SK-N-SH (cell line): ENCODE results near the gene ETV6.

Source experiments
- EP300 ChIP-seq, 2 experiments: IDR thresholded peaks; 2 replicates each; pipeline versions ENCODE4 v1.4.0 to v1.6.1; 2012; ENCODE audit warnings: borderline replicate concordance in 1 of 2, low read depth in 1 of 2, low read length in 1 of 2
- EZH2phosphoT487 ChIP-seq: fragments of 200-600 bp; sonication (generic); IDR thresholded peaks from 2 replicates; pipeline ENCODE4 v1.6.1; 2017; ENCODE audit warnings: low read depth, mixed run types, mild to moderate bottlenecking, antibody characterized with exemption, moderate library complexity, borderline replicate concordance
- JUND ChIP-seq: IDR thresholded peaks from 2 replicates; pipeline ENCODE4 v1.4.0; 2012
- POLR2AphosphoS5 ChIP-seq: IDR thresholded peaks from 2 replicates; pipeline ENCODE4 v1.6.1; 2012; ENCODE audit warnings: low read depth, low read length
- RAD21 ChIP-seq: IDR thresholded peaks from 2 replicates; pipeline ENCODE4 v1.6.1; 2012; ENCODE audit warnings: mild to moderate bottlenecking, low read length
- REST ChIP-seq: IDR thresholded peaks from 2 replicates; pipeline ENCODE4 v1.6.1; 2012; ENCODE audit warnings: mild to moderate bottlenecking, low read depth, low read length, moderate library complexity
- YY1 ChIP-seq: IDR thresholded peaks from 2 replicates; pipeline ENCODE4 v1.4.0; 2012; ENCODE audit warnings: low read depth, mild to moderate bottlenecking
- TF ChIP-seq, protein P1 (sequence below): fragments of 200-600 bp; sonication (generic); IDR thresholded peaks from 2 replicates; pipeline ENCODE4 v1.6.1; 2017; ENCODE audit warnings: antibody characterized with exemption, mild to moderate bottlenecking, moderate library complexity
- TF ChIP-seq, protein P2 (sequence below): IDR thresholded peaks from 2 replicates; pipeline ENCODE4 v1.4.0; 2012; ENCODE audit warnings: low read depth

DNA sequence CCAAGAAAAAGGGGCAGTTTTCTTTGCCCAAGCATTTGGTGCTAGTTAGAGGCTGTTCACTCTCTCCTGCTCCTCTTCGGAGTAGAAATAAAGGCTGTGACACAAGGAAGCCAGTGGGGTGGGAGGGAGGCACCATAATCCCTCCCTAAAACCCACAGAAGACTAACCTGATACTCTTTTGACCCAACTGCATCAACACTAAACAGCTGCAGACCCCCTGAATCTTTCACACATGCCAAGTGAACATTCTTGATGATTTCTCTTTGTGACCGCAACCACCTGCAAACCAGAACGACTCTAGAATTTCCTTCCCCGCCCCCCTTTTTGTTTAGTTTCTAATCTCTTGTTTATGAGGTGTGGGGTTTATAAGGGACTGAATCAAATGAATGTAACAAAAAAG is 245.4 kb downstream of the ETV6 start:
- no peak for TF ChIP-seq RAD21
- TF ChIP-seq, protein P1, sequence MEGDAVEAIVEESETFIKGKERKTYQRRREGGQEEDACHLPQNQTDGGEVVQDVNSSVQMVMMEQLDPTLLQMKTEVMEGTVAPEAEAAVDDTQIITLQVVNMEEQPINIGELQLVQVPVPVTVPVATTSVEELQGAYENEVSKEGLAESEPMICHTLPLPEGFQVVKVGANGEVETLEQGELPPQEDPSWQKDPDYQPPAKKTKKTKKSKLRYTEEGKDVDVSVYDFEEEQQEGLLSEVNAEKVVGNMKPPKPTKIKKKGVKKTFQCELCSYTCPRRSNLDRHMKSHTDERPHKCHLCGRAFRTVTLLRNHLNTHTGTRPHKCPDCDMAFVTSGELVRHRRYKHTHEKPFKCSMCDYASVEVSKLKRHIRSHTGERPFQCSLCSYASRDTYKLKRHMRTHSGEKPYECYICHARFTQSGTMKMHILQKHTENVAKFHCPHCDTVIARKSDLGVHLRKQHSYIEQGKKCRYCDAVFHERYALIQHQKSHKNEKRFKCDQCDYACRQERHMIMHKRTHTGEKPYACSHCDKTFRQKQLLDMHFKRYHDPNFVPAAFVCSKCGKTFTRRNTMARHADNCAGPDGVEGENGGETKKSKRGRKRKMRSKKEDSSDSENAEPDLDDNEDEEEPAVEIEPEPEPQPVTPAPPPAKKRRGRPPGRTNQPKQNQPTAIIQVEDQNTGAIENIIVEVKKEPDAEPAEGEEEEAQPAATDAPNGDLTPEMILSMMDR: no peak
- TF ChIP-seq POLR2AphosphoS5: no peak
- TF ChIP-seq, protein P2, sequence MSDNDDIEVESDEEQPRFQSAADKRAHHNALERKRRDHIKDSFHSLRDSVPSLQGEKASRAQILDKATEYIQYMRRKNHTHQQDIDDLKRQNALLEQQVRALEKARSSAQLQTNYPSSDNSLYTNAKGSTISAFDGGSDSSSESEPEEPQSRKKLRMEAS: no peak
- TF ChIP-seq EP300 (IDR thresholded peaks at IDR 0.05; ENCODE audit: borderline replicate concordance in 1 of 2, low read depth in 1 of 2, low read length in 1 of 2): no peak
- no peak for TF ChIP-seq EZH2phosphoT487
- TF ChIP-seq YY1: no peak
- no peak for TF ChIP-seq REST
- no peak for TF ChIP-seq JUND
